ENCODE measurements around the gene ADAM19. TPM values are rescaled to one million over a fixed set of nuclear protein-coding genes. Genes with fewer than 3 reads are reported as not detected.

ADAM19 gene
- total and polyA plus RNA-seq, 2 experiments from 2014 or later = 9.1 to 13.2 TPM

GRCh38 chr5:157506981-157507780 is 68.4 kb downstream of the ADAM19 start:
- H3K36me3 Mint-ChIP-seq (ENCODE audit: low read depth) = no peaks in the 10 kb centered on the region
- H3K36me3 ChIP-seq (ENCODE audit: insufficient read depth) = peaks cover 3% of the 10 kb centered on the region; the same call in 1 of the 2 replicates
- no peak overlapping the region for H3K27ac ChIP-seq (ENCODE audit: low read depth)
- H3F3A ChIP-seq (replicated peaks; ENCODE audit: low read depth) = no peaks in the 10 kb centered on the region
- no peaks in the 10 kb centered on the region for H3K79me2 ChIP-seq (replicated peaks; ENCODE audit: insufficient read depth)
- H4K20me1 ChIP-seq (replicated peaks; ENCODE audit: insufficient read depth) = no peaks in the 10 kb centered on the region
- no peak overlapping the region for H3K4me3 Mint-ChIP-seq
- H3K4me1 ChIP-seq (ENCODE audit: insufficient read depth) = no peaks in the 10 kb centered on the region
- H2AFZ ChIP-seq = no peak overlapping the region
- H3K9me2 ChIP-seq (ENCODE audit: insufficient read depth) = no peaks in the 10 kb centered on the region
- H3K4me2 ChIP-seq = no peak overlapping the region
- no peaks in the 10 kb centered on the region for H3K9me3 Mint-ChIP-seq
- no peaks in the 10 kb centered on the region for H3K4me1 Mint-ChIP-seq
- DNase-seq (ENCODE audit: low spot score) = no peak
- H3K27me3 Mint-ChIP-seq (ENCODE audit: insufficient read depth, low read depth, poor library complexity) = peaks cover 2% of the 10 kb centered on the region
- H3K4me3 ChIP-seq = no peak overlapping the region
- no peak for ATAC-seq
- no peaks in the 10 kb centered on the region for H3K27me3 ChIP-seq (ENCODE audit: insufficient read depth)
- H3K27ac Mint-ChIP-seq = no peak overlapping the region; the same call in 1 of the 2 replicates
- TF ChIP-seq REST (IDR thresholded peaks at IDR 0.05; ENCODE audit: unreplicated experiment) (no peak), NANOG (IDR thresholded peaks at IDR 0.05; ENCODE audit: borderline replicate concordance) (no peak), ZNF462 (CRISPR knock-in tag; IDR thresholded peaks at IDR 0.05) (no peak), ZNF114 (CRISPR knock-in tag; IDR thresholded peaks at IDR 0.05) (no peak), POLR2AphosphoS5 (IDR thresholded peaks at IDR 0.05; ENCODE audit: low read depth) (no peak), ETS1 (IDR thresholded peaks at IDR 0.05) (no peak), EZH2phosphoT487 (IDR thresholded peaks at IDR 0.05; ENCODE audit: unreplicated experiment) (no peak), STAT1 (IDR thresholded peaks at IDR 0.05; ENCODE audit: unreplicated experiment) (no peak), EZH2 (IDR thresholded peaks at IDR 0.05; ENCODE audit: low read depth, unreplicated experiment) (no peak), CTCF (conservative IDR thresholded peaks at IDR 0.05; ENCODE audit: low read depth in 2 of 2) (no peak), JUNB (IDR thresholded peaks at IDR 0.05; ENCODE audit: unreplicated experiment) (no peak), CREB1 (CRISPR knock-in tag; IDR thresholded peaks at IDR 0.05; ENCODE audit: low read depth) (no peak), ZNF331 (CRISPR knock-in tag; IDR thresholded peaks at IDR 0.05; ENCODE audit: low read depth) (no peak)

All from GM23338 (cell line).